ENCODE data around the gene IL2. TPM values are rescaled to one million over a fixed set of nuclear protein-coding genes. Genes with fewer than 3 reads are reported as not detected.

IL2 gene
- polyA plus RNA-seq, 4 donors: not detected

Other genes starting within 250 kb of the IL2 start
- not detected for gene ADAD1, start 77.7 kb downstream of the IL2 start, polyA plus RNA-seq (ENCODE audit: insufficient read length in 4 of 4)
- not detected for gene IL21, start 164.3 kb upstream of the IL2 start, polyA plus RNA-seq (ENCODE audit: insufficient read length in 4 of 4)